Measurements from ENCODE around the gene PDLIM7. TPM values are rescaled to one million over a fixed set of nuclear protein-coding genes. Genes with fewer than 3 reads are reported as not detected.
A peak's percentile ranks its signal among the peaks of the same experiment; 100 is the strongest.

Gene PDLIM7
- polyA plus RNA-seq, 1 donor from 2014 or later = 21.0 TPM

DNA sequence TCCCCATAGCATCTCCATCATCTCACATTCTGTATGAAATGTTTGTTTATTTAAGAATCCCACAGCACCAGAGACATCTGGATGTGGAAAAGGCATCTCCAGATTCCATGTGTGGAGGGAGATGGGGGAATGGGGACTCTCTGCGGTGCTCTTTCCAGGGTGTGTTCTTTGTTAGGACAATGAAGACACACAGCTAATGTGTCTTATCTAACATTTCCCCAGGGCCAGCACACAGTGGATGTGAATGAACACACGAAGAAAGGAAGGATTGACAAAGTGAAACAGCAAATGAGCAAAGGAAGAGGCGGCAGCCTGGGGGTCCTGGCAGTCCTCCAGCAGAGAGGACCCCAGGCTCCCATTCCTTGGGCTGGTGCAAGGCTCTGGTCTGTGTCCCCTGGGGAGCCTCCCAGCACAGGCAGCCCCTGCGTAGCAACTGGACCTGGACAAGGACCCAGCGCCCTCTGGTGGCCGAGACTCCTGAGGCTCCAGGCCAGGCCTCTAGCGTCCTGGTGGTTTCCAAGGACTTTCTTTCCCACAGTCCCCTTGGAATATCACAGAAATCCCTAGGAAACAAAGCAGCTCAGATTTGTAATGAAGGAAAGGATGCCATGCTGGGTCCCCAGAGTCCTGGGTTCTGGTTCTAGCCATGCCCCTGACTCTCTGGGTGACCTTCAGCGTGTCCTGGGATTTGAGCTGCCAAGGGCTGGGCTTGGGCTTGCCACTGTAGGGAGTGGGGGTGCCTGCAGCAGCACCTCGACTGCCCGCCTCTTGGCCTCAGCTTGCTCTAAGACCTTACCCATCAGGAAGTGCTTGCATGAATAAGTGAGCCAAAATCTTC is 3.5 kb upstream of the PDLIM7 start:
- H3K9me2 ChIP-seq (ENCODE audit: insufficient read depth, low read length) = no peaks in the 10 kb centered on the region
- H2AFZ ChIP-seq (ENCODE audit: low read depth, low read length) = no peak overlapping the region
- no peaks in the 10 kb centered on the region for H3F3A ChIP-seq (ENCODE audit: insufficient read depth, low read length, poor library complexity, severe bottlenecking)
- no peak overlapping the region for H3K4me2 ChIP-seq (ENCODE audit: low read length)
- peaks cover 6% of the 10 kb centered on the region for H3K27me3 ChIP-seq (ENCODE audit: insufficient read depth, low read depth, low read length)
- no peak overlapping the region for H3K4me3 ChIP-seq (ENCODE audit: low read length)
- H3K9me3 ChIP-seq (ENCODE audit: low read length) = no peaks in the 10 kb centered on the region
- peak overlapping the region; percentile 51 for H3K9ac ChIP-seq (ENCODE audit: low read length)
- peaks cover 11% of the 10 kb centered on the region for H3K79me2 ChIP-seq (replicated peaks; ENCODE audit: insufficient read depth, low read length)
- no peaks in the 10 kb centered on the region for H4K20me1 ChIP-seq (ENCODE audit: insufficient read depth)
- TF ChIP-seq MXI1 (conservative IDR thresholded peaks at IDR 0.05; ENCODE audit: poor library complexity, severe bottlenecking) = peak; percentile 23
- TF ChIP-seq EP300 (conservative IDR thresholded peaks at IDR 0.05; ENCODE audit: poor library complexity, severe bottlenecking) = peak; percentile 30
- peak; percentile 91 for TF ChIP-seq RAD21 (conservative IDR thresholded peaks at IDR 0.05)
- no peak for TF ChIP-seq TAF1 (IDR thresholded peaks at IDR 0.05; ENCODE audit: low read depth)
- peak; percentile 96 for TF ChIP-seq SMC3 (conservative IDR thresholded peaks at IDR 0.05; ENCODE audit: poor library complexity)
- peak; percentile 31 for TF ChIP-seq POLR2AphosphoS5 (IDR thresholded peaks at IDR 0.05)
- no peak for TF ChIP-seq EZH2 (IDR thresholded peaks at IDR 0.05; ENCODE audit: borderline replicate concordance, insufficient read depth, low read length, poor library complexity, severe bottlenecking)
- TF ChIP-seq, protein P1, sequence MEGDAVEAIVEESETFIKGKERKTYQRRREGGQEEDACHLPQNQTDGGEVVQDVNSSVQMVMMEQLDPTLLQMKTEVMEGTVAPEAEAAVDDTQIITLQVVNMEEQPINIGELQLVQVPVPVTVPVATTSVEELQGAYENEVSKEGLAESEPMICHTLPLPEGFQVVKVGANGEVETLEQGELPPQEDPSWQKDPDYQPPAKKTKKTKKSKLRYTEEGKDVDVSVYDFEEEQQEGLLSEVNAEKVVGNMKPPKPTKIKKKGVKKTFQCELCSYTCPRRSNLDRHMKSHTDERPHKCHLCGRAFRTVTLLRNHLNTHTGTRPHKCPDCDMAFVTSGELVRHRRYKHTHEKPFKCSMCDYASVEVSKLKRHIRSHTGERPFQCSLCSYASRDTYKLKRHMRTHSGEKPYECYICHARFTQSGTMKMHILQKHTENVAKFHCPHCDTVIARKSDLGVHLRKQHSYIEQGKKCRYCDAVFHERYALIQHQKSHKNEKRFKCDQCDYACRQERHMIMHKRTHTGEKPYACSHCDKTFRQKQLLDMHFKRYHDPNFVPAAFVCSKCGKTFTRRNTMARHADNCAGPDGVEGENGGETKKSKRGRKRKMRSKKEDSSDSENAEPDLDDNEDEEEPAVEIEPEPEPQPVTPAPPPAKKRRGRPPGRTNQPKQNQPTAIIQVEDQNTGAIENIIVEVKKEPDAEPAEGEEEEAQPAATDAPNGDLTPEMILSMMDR (IDR thresholded peaks at IDR 0.05; ENCODE audit: poor library complexity, severe bottlenecking) = peak; percentile 97
- H3K36me3 ChIP-seq (ENCODE audit: insufficient read depth, low read length) = no peaks in the 10 kb centered on the region
- H3K27ac ChIP-seq (ENCODE audit: low read length) = peak overlapping the region; percentile 50

DNA sequence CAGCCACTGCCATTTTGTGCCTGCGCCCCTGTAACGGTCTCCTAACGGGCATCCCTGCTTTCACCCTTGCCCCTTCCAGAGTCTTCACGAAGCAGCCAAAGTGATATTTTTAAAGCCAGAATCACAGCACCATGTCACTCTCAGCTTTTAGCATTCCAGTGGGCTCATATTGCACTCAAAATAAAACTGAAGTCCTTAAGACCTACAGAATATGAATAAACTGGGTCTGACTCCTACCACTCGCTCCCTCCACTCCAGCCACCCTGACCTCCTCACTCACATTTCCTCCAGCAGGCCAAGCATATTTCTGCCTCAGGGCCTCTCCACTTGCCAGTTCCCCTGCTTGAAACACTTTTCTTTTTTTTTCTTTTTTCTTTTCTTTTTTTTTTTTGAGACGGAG is 2.4 kb upstream of the PDLIM7 start:
- H3K9ac ChIP-seq (ENCODE audit: low read length) = no peak overlapping the region
- TF ChIP-seq POLR2AphosphoS5 (IDR thresholded peaks at IDR 0.05) = no peak
- TF ChIP-seq, protein P1 (IDR thresholded peaks at IDR 0.05; ENCODE audit: poor library complexity, severe bottlenecking) = no peak
- no peak for TF ChIP-seq EP300 (conservative IDR thresholded peaks at IDR 0.05; ENCODE audit: poor library complexity, severe bottlenecking)
- no peak for TF ChIP-seq EZH2 (IDR thresholded peaks at IDR 0.05; ENCODE audit: borderline replicate concordance, insufficient read depth, low read length, poor library complexity, severe bottlenecking)
- no peak for TF ChIP-seq RAD21 (conservative IDR thresholded peaks at IDR 0.05)
- no peak for TF ChIP-seq MXI1 (conservative IDR thresholded peaks at IDR 0.05; ENCODE audit: poor library complexity, severe bottlenecking)
- TF ChIP-seq SMC3 (conservative IDR thresholded peaks at IDR 0.05; ENCODE audit: poor library complexity) = no peak
- TF ChIP-seq TAF1 (IDR thresholded peaks at IDR 0.05; ENCODE audit: low read depth) = no peak
- H3K27ac ChIP-seq (ENCODE audit: low read length) = no peak overlapping the region

More for the DNA sequence above, 2.4 kb upstream of the PDLIM7 start:
- Histone ChIP-seq H3K36me3 (ENCODE audit: insufficient read depth, low read length) (no peaks in the 10 kb centered on the region), H3K9me2 (ENCODE audit: insufficient read depth, low read length) (no peaks in the 10 kb centered on the region), H3K4me2 (ENCODE audit: low read length) (no peak overlapping the region), H3K79me2 (replicated peaks; ENCODE audit: insufficient read depth, low read length) (peaks cover 17% of the 10 kb centered on the region), H2AFZ (ENCODE audit: low read depth, low read length) (no peak overlapping the region), H3F3A (ENCODE audit: insufficient read depth, low read length, poor library complexity, severe bottlenecking) (no peaks in the 10 kb centered on the region), H3K4me3 (ENCODE audit: low read length) (no peak overlapping the region), H4K20me1 (ENCODE audit: insufficient read depth) (no peaks in the 10 kb centered on the region), H3K27me3 (ENCODE audit: insufficient read depth, low read depth, low read length) (peaks cover 6% of the 10 kb centered on the region), H3K9me3 (ENCODE audit: low read length) (no peaks in the 10 kb centered on the region)

Data from neural cell (in vitro differentiated cells).